K562 (cell line): ENCODE measurements around the gene OBSCN. TPM values are rescaled to one million over a fixed set of nuclear protein-coding genes. Genes with fewer than 3 reads are reported as not detected.

Source experiments
- ATAC-seq: fragments of 200-7000 bp; cut with Tn5 transposase; 3 replicates; pipeline ENCODE4 v1.9.1; 2020; ENCODE audit warnings: moderate library complexity
- BruUV-seq: library from RNA; stranded (reverse); fragments of 400-500 nt; replicated peaks from 2 replicates; lab custom pipeline; 2021; lab: Mats Ljungman, UMichigan
- CTCF ChIA-PET: fragments of 300-600 bp; formaldehyde crosslinking; extraction: SDS; loops from one replicate; lab custom pipeline; 2021; ENCODE audit warnings: low intra/inter-chr PET ratio; lab: Yijun Ruan, JAX
- POLR2A ChIA-PET: fragments of 300-600, 350-650 bp; sonication (Branson Sonifier 250); formaldehyde crosslinking; extraction: SDS; loops from one replicate; lab custom pipeline; 2021; ENCODE audit warnings: antibody characterized with exemption, inconsistent platforms; lab: Yijun Ruan, JAX
- DNase-seq, 4 experiments: peaks; one replicate each; pipeline versions ENCODE4 v3.0.0 to v3.0.0-alpha.2; 2011 to 2018; ENCODE audit warnings: low spot score in 3 of 4, mixed read lengths in 3 of 4; ENCODE audit errors: extremely low read depth in 1 of 4
- FAIRE-seq: peaks from 2 replicates; lab custom pipeline; 2011; peaks lifted over from hg19 to GRCh38; lab: Jason Lieb, UNC
- H2AFZ ChIP-seq: 2 replicates; pipeline ENCODE4 v1.6.0; 2011; ENCODE audit warnings: low read depth, low read length, control low read depth, inconsistent platforms
- H3K27ac ChIP-seq: fragments of 200-600 bp; 3 replicates; pipeline ENCODE4 v1.8.0; 2011; ENCODE audit warnings: low read depth, mild to moderate bottlenecking, control low read depth, inconsistent platforms, low read length, moderate library complexity, mixed read lengths; ENCODE audit errors: extremely low read depth
- H3K27me3 ChIP-seq, 2 experiments: fragments of 300-600 bp in 1 of 2; 2 replicates in 1 of 2; 3 replicates in 1 of 2; pipeline versions ENCODE4 v1.6.0 to v1.8.0; 2011; ENCODE audit warnings: inconsistent platforms in 2 of 2, low read length in 2 of 2, mild to moderate bottlenecking in 1 of 2, mixed read lengths in 1 of 2, moderate library complexity in 1 of 2; ENCODE audit not compliant: control insufficient read depth in 2 of 2, insufficient read depth in 2 of 2
- H3K36me3 ChIP-seq: fragments of 300-600 bp; 3 replicates; pipeline ENCODE4 v1.8.0; 2011; ENCODE audit warnings: mild to moderate bottlenecking, low read length, inconsistent platforms; ENCODE audit not compliant: control insufficient read depth, insufficient read depth
- H3K4me1 ChIP-seq, 2 experiments: fragments of 200-600 bp in 1 of 2; replicated peaks in 1 of 2; 2 replicates in 1 of 2; 3 replicates in 1 of 2; pipeline versions ENCODE4 v1.5.1 to v1.8.0; 2011; ENCODE audit warnings: inconsistent platforms in 2 of 2, low read length in 2 of 2, mild to moderate bottlenecking in 1 of 2, mixed read lengths in 1 of 2, moderate library complexity in 1 of 2; ENCODE audit not compliant: control insufficient read depth in 2 of 2, insufficient read depth in 2 of 2
- H3K4me2 ChIP-seq: 2 replicates; pipeline ENCODE4 v1.6.1; 2011; ENCODE audit warnings: low read length, control low read depth, inconsistent platforms, mixed read lengths; ENCODE audit not compliant: insufficient read depth
- H3K4me3 ChIP-seq: fragments of 200-600 bp; sonication (generic), shearing (Covaris generic); 2 replicates; pipeline ENCODE4 v1.5.1; 2016; ENCODE audit warnings: control low read depth, inconsistent platforms
- H3K79me2 ChIP-seq: fragments of 200-600 bp; 3 replicates; pipeline ENCODE4 v1.8.0; 2011; ENCODE audit warnings: low read length, inconsistent platforms; ENCODE audit not compliant: control insufficient read depth, insufficient read depth
- H3K9ac ChIP-seq, 2 experiments: 2 replicates each; pipeline versions ENCODE4 v1.6.0 to v1.6.1; 2011; ENCODE audit warnings: low read depth in 2 of 2, low read length in 2 of 2, control low read depth in 1 of 2, inconsistent platforms in 1 of 2, mild to moderate bottlenecking in 1 of 2, mixed read lengths in 1 of 2; ENCODE audit not compliant: insufficient read depth in 1 of 2
- H3K9me1 ChIP-seq: one replicate; pipeline ENCODE4 v1.6.0; 2011; ENCODE audit warnings: inconsistent platforms, mild to moderate bottlenecking, low read length, moderate library complexity; ENCODE audit not compliant: control insufficient read depth, insufficient read depth
- H3K9me3 ChIP-seq: replicated peaks from 2 replicates; pipeline ENCODE4 v1.5.1; 2011; ENCODE audit warnings: low read depth, low read length, inconsistent platforms; ENCODE audit not compliant: control insufficient read depth, insufficient read depth
- H4K20me1 ChIP-seq: replicated peaks from 2 replicates; pipeline ENCODE4 v1.6.1; 2011; ENCODE audit warnings: low read length, inconsistent platforms, mixed read lengths; ENCODE audit not compliant: control insufficient read depth, insufficient read depth
- CEBPB ChIP-seq: fragments of 450-650 bp; IDR thresholded peaks from 2 replicates; pipeline ENCODE4 v1.6.1; 2016; ENCODE audit warnings: missing genetic modification characterization, missing compliant biosample characterization
- CEBPG ChIP-seq, 3 experiments: fragments of 200-800 bp in 1 of 3; sonication (Bioruptor generic) in 1 of 3; sonication (generic) in 1 of 3; formaldehyde crosslinking in 1 of 3; IDR thresholded peaks in 2 of 3; conservative IDR thresholded peaks in 1 of 3; 2 replicates each; pipeline versions ENCODE4 v1.6.1 to v1.8.0; 2016 to 2022; ENCODE audit warnings: missing compliant biosample characterization in 2 of 3, missing genetic modification characterization in 2 of 3, mild to moderate bottlenecking in 1 of 3, missing genetic modification reagents in 1 of 3
- DACH1 ChIP-seq: fragments of 450-650 bp; IDR thresholded peaks from 2 replicates; pipeline ENCODE4 v1.6.1; 2018; ENCODE audit not compliant: partially characterized antibody
- EWSR1 ChIP-seq: fragments of 450-650 bp; IDR thresholded peaks from 2 replicates; pipeline ENCODE4 v1.6.1; 2018; ENCODE audit warnings: borderline replicate concordance, mild to moderate bottlenecking, low read depth, moderate library complexity; ENCODE audit not compliant: partially characterized antibody
- JUND ChIP-seq, 2 experiments: IDR thresholded peaks; 2 replicates in 1 of 2; 3 replicates in 1 of 2; pipeline ENCODE4 v1.6.1; 2011; ENCODE audit warnings: borderline replicate concordance in 2 of 2, low read depth in 2 of 2, low read length in 2 of 2, improper control_type of control experiment in 1 of 2, missing biosample characterization in 1 of 2, missing genetic modification characterization in 1 of 2, missing genetic modification reagents in 1 of 2
- KHSRP ChIP-seq: fragments of 450-650 bp; IDR thresholded peaks from 2 replicates; pipeline ENCODE4 v1.6.1; 2017
- NUFIP1 ChIP-seq: fragments of 450-650 bp; IDR thresholded peaks from 2 replicates; pipeline ENCODE4 v1.6.1; 2018; ENCODE audit not compliant: partially characterized antibody
- PHTF2 ChIP-seq: fragments of 250-450 bp; sonication (Bioruptor Pico); IDR thresholded peaks from 2 replicates; pipeline ENCODE4 v1.5.0; 2021; ENCODE audit warnings: mild to moderate bottlenecking
- SREBF1 ChIP-seq: fragments of 150-350 bp; IDR thresholded peaks from 2 replicates; pipeline ENCODE4 v1.6.1; 2014; ENCODE audit warnings: antibody characterized with exemption, low read depth, low read length, borderline replicate concordance
- ZNF384 ChIP-seq: IDR thresholded peaks from 2 replicates; pipeline ENCODE4 v1.6.1; 2012; ENCODE audit warnings: low read depth, low read length, improper control_type of control experiment
- WGBS: fragments of 100-300 bp; shearing (Covaris generic); methylation state at CpG from one replicate; pipeline ENCODE4 v1.1.6; 2016; ENCODE audit warnings: low coverage, mixed read lengths; ENCODE audit not compliant: insufficient coverage; ENCODE audit errors: missing lambda C conversion rate; 5-methylcytosine and 5-hydroxymethylcytosine counted together
- in situ Hi-C: fragments of 300-500 bp; cut with MboI; formaldehyde crosslinking; loops from 4 replicates; pipeline ENCODE4 v1.15.0; 2018; ENCODE audit warnings: inconsistent platforms, mixed read lengths
- intact Hi-C: fragments of 100-400 bp; cut with micrococcal nuclease; formaldehyde crosslinking; loops from 2 replicates; pipeline ENCODE4 v1.14.2; 2022
- polyA plus RNA-seq, 8 experiments: library from polyadenylated mRNA; depleted of rRNA in 4 of 8; stranded (reverse) in 5 of 8; unstranded in 3 of 8; fragments of >200 nt; fragmentation: Nextera tagmentation in 2 of 8; fragmentation: Illumina TruSeq in 1 of 8; extraction: Ambion mirVana in 2 of 8; extraction: Trizol in 1 of 8; gene quantifications; 2 replicates each; pipeline versions ENCODE4 v1.2.1 to v1.2.3, GENCODE V29; 2011 to 2014; ENCODE audit warnings: inconsistent platforms in 1 of 8, missing spikeins in 1 of 8
- total RNA-seq, 7 experiments: library from RNA; depleted of rRNA in 6 of 7; stranded (reverse); fragments of >200 nt in 6 of 7; fragmentation: Illumina TruSeq in 2 of 7; extraction: Trizol in 2 of 7; gene quantifications; 2 replicates each; pipeline versions ENCODE4 v1.2.1 to v1.2.3, GENCODE V29; 2011 to 2021; ENCODE audit warnings: low replicate concordance in 1 of 7
- TF ChIP-seq, protein P1 (sequence below): fragments of 450-650 bp; IDR thresholded peaks from 2 replicates; pipeline ENCODE4 v1.6.1; 2018; ENCODE audit not compliant: partially characterized antibody
- TF ChIP-seq, protein P2 (sequence below): fragments of 450-650 bp; formaldehyde crosslinking; IDR thresholded peaks from 2 replicates; pipeline ENCODE4 v1.4.0; 2020; ENCODE audit warnings: mild to moderate bottlenecking, mixed read lengths
- TF ChIP-seq, protein P3 (sequence below): fragments of 450-650 bp; formaldehyde crosslinking; IDR thresholded peaks from 2 replicates; pipeline ENCODE4 v1.4.0; 2022; ENCODE audit warnings: mild to moderate bottlenecking, moderate library complexity

The OBSCN gene
- total and polyA plus RNA-seq, 9 of the 15 experiments (the other 6 are each of a cell fraction or from before 2014, with no cell fraction given) = 0.18 to 19.7 (median 3.6) TPM

DNA sequence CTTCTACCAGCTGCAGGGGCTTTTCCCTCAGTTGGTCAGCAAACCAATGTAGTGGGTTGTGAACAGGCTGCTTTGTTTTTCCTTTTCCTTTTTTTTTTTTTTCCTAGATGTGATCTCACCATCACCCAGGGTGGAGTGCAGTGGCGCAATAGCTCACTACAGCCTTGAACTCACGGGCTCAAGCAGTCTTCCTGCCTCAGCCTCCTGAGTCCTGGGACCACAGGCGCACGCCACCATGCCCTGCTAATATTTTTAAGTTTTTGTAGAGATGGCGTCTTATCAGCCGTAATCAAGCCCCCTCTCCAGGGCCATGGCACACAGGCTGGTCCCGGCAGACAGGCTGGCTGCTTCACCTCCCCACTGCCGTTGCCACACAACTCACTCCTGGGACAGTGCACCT, 202.2 kb downstream of the OBSCN start:
- in situ Hi-C loops = no loop called here
- no peak overlapping the region; the same call in 2 of the 3 replicates for H3K27ac ChIP-seq
- 0 out of 2 replicates have a peak, but pooled peaks cover 1% of the 10 kb centered on the region for H3K9me3 ChIP-seq
- H4K20me1 ChIP-seq = peaks cover 8% of the 10 kb centered on the region
- peak; percentile 66 for FAIRE-seq
- no peak overlapping the region for H3K4me2 ChIP-seq
- H3K4me3 ChIP-seq = no peak overlapping the region
- peaks cover 25 to 56% of the 10 kb centered on the region in 2 experiments for H3K4me1 ChIP-seq
- no peak for ATAC-seq
- no peak for DNase-seq
- H2AFZ ChIP-seq = no peak overlapping the region
- TF ChIP-seq ZNF384 = peak; percentile 91
- no peak for TF ChIP-seq SREBF1
- TF ChIP-seq NUFIP1 = no peak
- TF ChIP-seq, protein P1, sequence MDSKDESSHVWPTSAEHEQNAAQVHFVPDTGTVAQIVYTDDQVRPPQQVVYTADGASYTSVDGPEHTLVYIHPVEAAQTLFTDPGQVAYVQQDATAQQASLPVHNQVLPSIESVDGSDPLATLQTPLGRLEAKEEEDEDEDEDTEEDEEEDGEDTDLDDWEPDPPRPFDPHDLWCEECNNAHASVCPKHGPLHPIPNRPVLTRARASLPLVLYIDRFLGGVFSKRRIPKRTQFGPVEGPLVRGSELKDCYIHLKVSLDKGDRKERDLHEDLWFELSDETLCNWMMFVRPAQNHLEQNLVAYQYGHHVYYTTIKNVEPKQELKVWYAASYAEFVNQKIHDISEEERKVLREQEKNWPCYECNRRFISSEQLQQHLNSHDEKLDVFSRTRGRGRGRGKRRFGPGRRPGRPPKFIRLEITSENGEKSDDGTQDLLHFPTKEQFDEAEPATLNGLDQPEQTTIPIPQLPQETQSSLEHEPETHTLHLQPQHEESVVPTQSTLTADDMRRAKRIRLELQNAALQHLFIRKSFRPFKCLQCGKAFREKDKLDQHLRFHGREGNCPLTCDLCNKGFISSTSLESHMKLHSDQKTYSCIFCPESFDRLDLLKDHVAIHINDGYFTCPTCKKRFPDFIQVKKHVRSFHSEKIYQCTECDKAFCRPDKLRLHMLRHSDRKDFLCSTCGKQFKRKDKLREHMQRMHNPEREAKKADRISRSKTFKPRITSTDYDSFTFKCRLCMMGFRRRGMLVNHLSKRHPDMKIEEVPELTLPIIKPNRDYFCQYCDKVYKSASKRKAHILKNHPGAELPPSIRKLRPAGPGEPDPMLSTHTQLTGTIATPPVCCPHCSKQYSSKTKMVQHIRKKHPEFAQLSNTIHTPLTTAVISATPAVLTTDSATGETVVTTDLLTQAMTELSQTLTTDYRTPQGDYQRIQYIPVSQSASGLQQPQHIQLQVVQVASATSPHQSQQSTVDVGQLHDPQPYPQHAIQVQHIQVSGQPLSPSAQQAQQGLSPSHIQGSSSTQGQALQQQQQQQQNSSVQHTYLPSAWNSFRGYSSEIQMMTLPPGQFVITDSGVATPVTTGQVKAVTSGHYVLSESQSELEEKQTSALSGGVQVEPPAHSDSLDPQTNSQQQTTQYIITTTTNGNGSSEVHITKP = no peak
- TF ChIP-seq CEBPB (tag) = peak; percentile 98
- no peak for TF ChIP-seq DACH1
- TF ChIP-seq, protein P2, sequence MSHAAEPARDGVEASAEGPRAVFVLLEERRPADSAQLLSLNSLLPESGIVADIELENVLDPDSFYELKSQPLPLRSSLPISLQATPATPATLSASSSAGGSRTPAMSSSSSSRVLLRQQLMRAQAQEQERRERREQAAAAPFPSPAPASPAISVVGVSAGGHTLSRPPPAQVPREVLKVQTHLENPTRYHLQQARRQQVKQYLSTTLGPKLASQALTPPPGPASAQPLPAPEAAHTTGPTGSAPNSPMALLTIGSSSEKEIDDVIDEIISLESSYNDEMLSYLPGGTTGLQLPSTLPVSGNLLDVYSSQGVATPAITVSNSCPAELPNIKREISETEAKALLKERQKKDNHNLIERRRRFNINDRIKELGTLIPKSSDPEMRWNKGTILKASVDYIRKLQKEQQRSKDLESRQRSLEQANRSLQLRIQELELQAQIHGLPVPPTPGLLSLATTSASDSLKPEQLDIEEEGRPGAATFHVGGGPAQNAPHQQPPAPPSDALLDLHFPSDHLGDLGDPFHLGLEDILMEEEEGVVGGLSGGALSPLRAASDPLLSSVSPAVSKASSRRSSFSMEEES (CRISPR knock-in tag) = no peak
- TF ChIP-seq PHTF2 (CRISPR knock-in tag) = no peak
- TF ChIP-seq JUND (IDR thresholded peaks at IDR 0.05; ENCODE audit: borderline replicate concordance, low read depth, low read length) = peak; percentile 25; the same call in 1 of the 2 replicates
- TF ChIP-seq JUND (tag; IDR thresholded peaks at IDR 0.05; ENCODE audit: borderline replicate concordance, low read depth, low read length) = no peak
- no peak for TF ChIP-seq KHSRP
- 0 out of 2 replicates have a peak, but pooled peaks have one; percentile 72 for TF ChIP-seq CEBPG (CRISPR knock-in tag; IDR thresholded peaks at IDR 0.05)
- peak; percentile 77 to 84 for TF ChIP-seq CEBPG (tag; conservative IDR thresholded peaks at IDR 0.05 in 1 of 2, IDR thresholded peaks at IDR 0.05 in 1 of 2)
- no peak for TF ChIP-seq EWSR1
- TF ChIP-seq, protein P3, sequence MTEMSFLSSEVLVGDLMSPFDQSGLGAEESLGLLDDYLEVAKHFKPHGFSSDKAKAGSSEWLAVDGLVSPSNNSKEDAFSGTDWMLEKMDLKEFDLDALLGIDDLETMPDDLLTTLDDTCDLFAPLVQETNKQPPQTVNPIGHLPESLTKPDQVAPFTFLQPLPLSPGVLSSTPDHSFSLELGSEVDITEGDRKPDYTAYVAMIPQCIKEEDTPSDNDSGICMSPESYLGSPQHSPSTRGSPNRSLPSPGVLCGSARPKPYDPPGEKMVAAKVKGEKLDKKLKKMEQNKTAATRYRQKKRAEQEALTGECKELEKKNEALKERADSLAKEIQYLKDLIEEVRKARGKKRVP = no peak
- H3K27me3 ChIP-seq = no peaks in the 10 kb centered on the region
- CTCF ChIA-PET = no interaction called here
- BruUV-seq = no TSS peak
- no peaks in the 10 kb centered on the region for H3K9me1 ChIP-seq
- peaks cover 11% of the 10 kb centered on the region; the same call in 2 of the 3 replicates for H3K36me3 ChIP-seq
- POLR2A ChIA-PET = interaction anchor here (0.5 to 1.9 kb wide), 7 partner anchors 8 to 265 kb away, joined by 3 to 4 read pairs (median 3); no protein-coding TSS in a partner anchor
- intact Hi-C loops = no loop called here
- peaks cover 29% of the 10 kb centered on the region for H3K79me2 ChIP-seq
- 73% methylated on average over 8 of the region's 8 CpGs for WGBS
- H3K9ac ChIP-seq = peak overlapping the region in 1 of 2 experiments; percentile 82; a peak in 2 of 4 replicates
